Measurements from ENCODE around the gene ATN1.

ATN1 gene

GRCh38 chr12:6941782-6942181, 14.0 kb downstream of the ATN1 start:
- Histone ChIP-seq H3K4me1 (ENCODE audit: control insufficient read depth, insufficient read depth, low read length) (peaks cover 16% of the 10 kb centered on the region), H3K36me3 (ENCODE audit: control insufficient read depth in 2 of 2, insufficient read depth in 1 of 2, low read length in 2 of 2) (peaks cover 11 to 41% of the 10 kb centered on the region in 2 experiments; a peak in 2 of 3 replicates)
- CTCF ChIA-PET = interaction anchor here (0.7 to 6.8 kb wide), 3 partner anchors 18 to 69 kb away, joined by 4 to 138 read pairs (median 10); partner anchors contain the start of gene SPSB2

GRCh38 chr12:6942331-6942665, 14.5 kb downstream of the ATN1 start:
- H3K9me3 ChIP-seq (ENCODE audit: control insufficient read depth, insufficient read depth, low read depth, low read length) = no peaks in the 10 kb centered on the region
- ChIA-PET POLR2A (interaction anchor here (1.1 to 4.9 kb wide), 3 partner anchors 9 to 51 kb away, joined by 3 to 99 read pairs (median 3); no protein-coding TSS in a partner anchor), CTCF (interaction anchor here (2.5 to 6.8 kb wide), 5 partner anchors 17 to 166 kb away, joined by 10 to 138 read pairs (median 31); partner anchors contain the start of genes C1RL and SPSB2)
- H3K4me1 ChIP-seq (ENCODE audit: control insufficient read depth, insufficient read depth, low read length) = peaks cover 14% of the 10 kb centered on the region
- TF ChIP-seq HIC1 (tag by site-specific recombination; IDR thresholded peaks at IDR 0.05) = peak; percentile 34
- TF ChIP-seq ZBTB17 (tag by site-specific recombination; IDR thresholded peaks at IDR 0.05) = peak; percentile 69
- TF ChIP-seq GLI2 (tag by site-specific recombination; IDR thresholded peaks at IDR 0.05; ENCODE audit: borderline replicate concordance, low read depth) = no peak
- no peak for TF ChIP-seq ZNF548 (tag by site-specific recombination; IDR thresholded peaks at IDR 0.05)
- TF ChIP-seq PRDM10 (tag by site-specific recombination; IDR thresholded peaks at IDR 0.05) = peak; percentile 49; the same call in 1 of the 2 replicates
- TF ChIP-seq ZNF76 (tag by site-specific recombination; IDR thresholded peaks at IDR 0.05; ENCODE audit: borderline replicate concordance, low read depth) = no peak
- H3K27ac ChIP-seq (ENCODE audit: extremely low read depth, low read depth, low read length) = peak overlapping the region; percentile 87; the same call in 1 of the 2 replicates
- peaks cover 10 to 44% of the 10 kb centered on the region in 2 experiments; a peak in 2 of 3 replicates for H3K36me3 ChIP-seq (ENCODE audit: control insufficient read depth in 2 of 2, insufficient read depth in 1 of 2, low read length in 2 of 2)
- H3K4me3 ChIP-seq (ENCODE audit: low read depth, low read length) = no peak overlapping the region

More at GRCh38 chr12:6941782-6942181, 14.0 kb downstream of the ATN1 start:
- Histone ChIP-seq H3K4me3 (ENCODE audit: low read depth, low read length) (no peak overlapping the region), H3K9me3 (ENCODE audit: control insufficient read depth, insufficient read depth, low read depth, low read length) (no peaks in the 10 kb centered on the region), H3K27ac (ENCODE audit: extremely low read depth, low read depth, low read length) (no peak overlapping the region)
- TF ChIP-seq ZSCAN4 (tag by site-specific recombination; IDR thresholded peaks at IDR 0.05) (no peak), ZNF785 (tag by site-specific recombination; IDR thresholded peaks at IDR 0.05) (no peak), ZNF544 (tag by site-specific recombination; IDR thresholded peaks at IDR 0.05) (no peak), ZNF174 (tag by site-specific recombination; IDR thresholded peaks at IDR 0.05) (no peak), ZNF843 (tag by site-specific recombination; IDR thresholded peaks at IDR 0.05) (no peak), PBX3 (CRISPR knock-in tag; IDR thresholded peaks at IDR 0.05) (no peak), ZNF600 (tag by site-specific recombination; IDR thresholded peaks at IDR 0.05) (no peak), HIC1 (tag by site-specific recombination; IDR thresholded peaks at IDR 0.05) (no peak), ZNF302 (tag by site-specific recombination; IDR thresholded peaks at IDR 0.05; ENCODE audit: low read depth) (no peak)
- POLR2A ChIA-PET = interaction anchor here (1.1 to 3.0 kb wide), 2 partner anchors 17 to 51 kb away, joined by 3 to 18 read pairs; no protein-coding TSS in a partner anchor
